A204.1 (cell line): ENCODE data around the gene DYRK1A.
"Not testable (repeated sequence)": the region's sequence is repeated elsewhere in the genome, so short reads cannot be mapped to it uniquely, and the experiment has no call there.

Experiments used
- FAIRE-seq: peaks from 2 replicates; lab custom pipeline; 2012; peaks lifted over from hg19 to GRCh38; lab: Jason Lieb, UNC

Gene DYRK1A

GRCh38 chr21:37366482-37367316 lies at the start of gene DYRK1A:
Gene DYRK1A (plus strand): TSS chr21:37366773. CDS start chr21:37420375, 53,602 bp downstream.
- peak; percentile 97 for FAIRE-seq

- FAIRE-seq: no peak
Measured at GRCh38 chr21:37319551-37319950, 47.0 kb upstream of the DYRK1A start.

GRCh38 chr21:37322084-37322483 lies 44.5 kb upstream of the DYRK1A start:
- no peak for FAIRE-seq

GRCh38 chr21:37324558-37324957 lies 42.0 kb upstream of the DYRK1A start:
- no peak for FAIRE-seq

GRCh38 chr21:37328147-37328546 lies 38.4 kb upstream of the DYRK1A start:
- FAIRE-seq: not testable (repeated sequence)

- FAIRE-seq: no peak
Measured at GRCh38 chr21:37331411-37331810, 35.2 kb upstream of the DYRK1A start.

GRCh38 chr21:37335053-37335452 lies 31.5 kb upstream of the DYRK1A start:
- FAIRE-seq: no peak

GRCh38 chr21:37337179-37337578 lies 29.4 kb upstream of the DYRK1A start:
- no peak for FAIRE-seq

- no peak for FAIRE-seq
Measured at GRCh38 chr21:37337831-37338230, 28.7 kb upstream of the DYRK1A start.

- FAIRE-seq: no peak
Measured at GRCh38 chr21:37338671-37339551, 27.7 kb upstream of the DYRK1A start.

- FAIRE-seq: no peak
Measured at GRCh38 chr21:37339552-37339939, 27.0 kb upstream of the DYRK1A start.

GRCh38 chr21:37341254-37341960 lies 25.2 kb upstream of the DYRK1A start:
- FAIRE-seq: no peak

- no peak for FAIRE-seq
Measured at GRCh38 chr21:37342046-37342632, 24.4 kb upstream of the DYRK1A start.

- no peak for FAIRE-seq
Measured at GRCh38 chr21:37346841-37347430, 19.6 kb upstream of the DYRK1A start.

- FAIRE-seq: no peak
Measured at GRCh38 chr21:37348664-37349063, 17.9 kb upstream of the DYRK1A start.

GRCh38 chr21:37350472-37350871 lies 16.1 kb upstream of the DYRK1A start:
- FAIRE-seq: no peak

GRCh38 chr21:37356706-37357105 lies 9.9 kb upstream of the DYRK1A start:
- FAIRE-seq: no peak

GRCh38 chr21:37357691-37358090 lies 8.9 kb upstream of the DYRK1A start:
- no peak for FAIRE-seq

GRCh38 chr21:37358397-37358796 lies 8.2 kb upstream of the DYRK1A start:
- FAIRE-seq: no peak

GRCh38 chr21:37363936-37364335 lies 2.6 kb upstream of the DYRK1A start:
- FAIRE-seq: no peak

GRCh38 chr21:37364722-37365121 lies 1.9 kb upstream of the DYRK1A start:
- no peak for FAIRE-seq
